Daoy (cell line): ENCODE data around the gene BICD1. TPM values are rescaled to one million over a fixed set of nuclear protein-coding genes. Genes with fewer than 3 reads are reported as not detected.

ENCODE experiments used
- DNase-seq: peaks from one replicate; pipeline ENCODE4 v3.0.0-alpha.2; 2015; ENCODE audit warnings: low read depth
- total RNA-seq: library from RNA; depleted of rRNA; stranded (reverse); fragments of >200 nt; shearing (Covaris generic); gene quantifications from 2 replicates; pipeline ENCODE4 v1.2.3, GENCODE V29; 2014

Gene BICD1
- total RNA-seq, 1 experiment from 2014 or later: 14.2 TPM

DNA sequence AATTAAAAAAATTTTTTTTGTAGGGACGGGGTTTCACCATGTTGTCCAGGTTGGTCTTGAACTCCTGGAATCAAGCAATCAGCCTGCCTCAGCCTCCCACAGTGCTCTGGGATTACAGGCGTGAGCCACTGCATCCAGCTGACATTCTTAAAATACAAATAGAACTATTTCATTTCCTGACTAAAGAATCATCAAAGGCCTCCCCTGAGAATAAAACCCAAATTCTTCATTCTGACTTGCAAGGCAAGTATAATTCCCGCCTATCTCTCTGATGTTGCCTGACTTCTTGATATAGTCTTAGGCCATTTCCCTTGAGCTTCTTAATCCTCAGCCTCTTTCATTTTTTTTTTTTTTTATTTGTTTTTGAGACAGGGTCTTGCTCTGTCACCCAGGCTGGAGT is 4.4 kb upstream of the BICD1 start:
- DNase-seq: no peak

DNA sequence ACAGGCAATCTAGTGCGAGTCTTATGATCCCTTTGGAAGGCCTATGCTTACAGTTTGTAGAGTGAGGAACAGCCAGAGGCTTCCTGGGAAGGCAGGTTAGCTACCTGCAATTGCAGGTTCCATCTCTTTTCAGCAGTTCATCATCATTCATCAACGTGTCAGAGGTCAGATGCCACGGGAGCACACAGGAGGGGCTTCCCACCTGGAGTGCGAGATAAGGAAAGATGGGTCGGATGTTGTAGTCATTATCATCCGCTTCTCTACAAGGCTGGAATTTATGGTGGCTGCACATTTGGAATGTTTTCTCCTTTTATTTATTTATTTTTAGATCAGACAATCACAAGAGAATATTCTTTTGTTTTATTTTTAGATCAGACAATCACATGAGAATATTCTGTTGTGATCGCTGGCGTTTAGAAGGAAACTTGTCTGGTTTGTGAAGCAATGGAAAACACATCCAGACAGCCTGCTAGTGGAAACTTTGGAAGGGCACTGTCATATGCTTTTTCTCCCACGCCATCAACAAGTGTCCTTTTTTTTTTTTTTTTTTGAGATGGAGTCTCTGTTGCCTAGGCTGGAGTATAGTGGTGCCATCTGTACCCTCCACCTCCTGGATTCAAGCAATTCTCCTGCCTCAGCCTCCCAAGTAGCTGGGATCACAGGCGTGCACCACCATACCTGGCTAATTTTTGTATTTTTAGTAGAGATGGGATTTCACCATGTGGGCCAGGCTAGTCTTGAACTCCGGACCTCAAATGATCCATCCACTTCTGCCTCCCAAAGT is 1.9 kb upstream of the BICD1 start:
- no peak for DNase-seq

DNA sequence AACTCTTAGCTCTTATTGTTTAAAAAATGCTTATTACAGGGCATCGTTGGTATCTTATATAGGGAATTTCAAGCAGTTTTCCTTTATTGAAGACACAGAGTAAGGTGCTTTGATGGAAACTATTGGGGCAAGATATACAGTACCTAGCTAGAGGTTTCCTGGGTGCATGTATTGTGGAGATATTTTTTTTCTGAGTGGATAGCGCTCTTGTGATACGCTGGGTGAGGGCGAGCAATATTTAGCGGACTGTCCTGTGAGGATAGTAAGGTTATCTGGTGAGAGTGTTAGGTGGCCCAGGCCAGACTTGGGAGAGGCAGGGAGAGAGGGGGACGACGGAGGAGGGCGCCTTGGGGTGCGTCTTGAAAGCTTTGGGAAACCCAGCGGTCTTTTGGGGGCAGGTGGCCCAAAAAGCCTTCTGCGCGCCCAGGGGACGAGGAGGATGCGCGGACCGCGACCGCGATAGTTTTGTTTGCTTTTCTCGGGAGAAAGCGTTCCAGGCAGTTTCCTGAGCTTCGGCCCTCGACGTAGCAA is 596 bp upstream of the BICD1 start:
- no peak for DNase-seq

DNA sequence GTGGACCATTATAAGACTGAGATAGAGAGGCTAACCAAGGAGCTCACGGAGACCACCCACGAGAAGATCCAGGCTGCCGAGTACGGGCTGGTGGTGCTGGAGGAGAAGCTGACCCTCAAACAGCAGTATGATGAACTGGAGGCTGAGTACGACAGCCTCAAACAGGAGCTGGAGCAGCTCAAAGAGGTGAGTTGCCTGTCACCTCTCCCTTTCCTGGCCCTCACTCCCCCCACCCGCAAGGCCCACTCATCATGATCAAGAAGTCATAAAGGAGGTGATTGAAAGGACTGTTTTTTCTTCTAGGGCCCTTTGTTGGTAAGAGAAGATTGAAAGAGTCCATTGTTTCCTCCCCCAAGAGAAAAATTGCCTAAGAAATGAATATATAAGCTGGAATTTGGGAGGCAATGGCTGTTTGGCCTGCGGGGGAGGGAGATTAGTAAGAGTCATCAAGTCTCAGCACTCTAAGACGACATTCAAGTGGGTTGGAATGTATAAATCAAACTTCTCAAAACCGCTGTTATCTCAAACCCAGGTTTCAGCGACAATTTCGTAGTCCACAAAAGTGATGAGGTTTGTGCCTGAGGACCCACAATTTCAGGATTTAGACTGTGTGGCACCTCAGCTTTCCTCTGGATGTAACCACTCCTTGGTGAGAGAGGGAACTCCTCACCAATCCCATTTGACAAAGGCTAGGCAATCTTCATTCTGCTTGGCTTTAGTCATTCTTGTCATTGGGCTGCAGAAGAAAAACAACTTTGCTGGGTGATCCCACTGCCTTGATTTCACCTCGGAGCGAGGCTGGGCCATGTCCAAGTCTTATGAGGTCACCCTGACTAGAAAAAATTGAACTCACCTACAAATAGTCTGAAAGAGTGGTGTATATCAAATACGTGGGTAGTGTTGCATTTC is 966 bp downstream of the BICD1 start:
- peak; percentile 74 for DNase-seq

DNA sequence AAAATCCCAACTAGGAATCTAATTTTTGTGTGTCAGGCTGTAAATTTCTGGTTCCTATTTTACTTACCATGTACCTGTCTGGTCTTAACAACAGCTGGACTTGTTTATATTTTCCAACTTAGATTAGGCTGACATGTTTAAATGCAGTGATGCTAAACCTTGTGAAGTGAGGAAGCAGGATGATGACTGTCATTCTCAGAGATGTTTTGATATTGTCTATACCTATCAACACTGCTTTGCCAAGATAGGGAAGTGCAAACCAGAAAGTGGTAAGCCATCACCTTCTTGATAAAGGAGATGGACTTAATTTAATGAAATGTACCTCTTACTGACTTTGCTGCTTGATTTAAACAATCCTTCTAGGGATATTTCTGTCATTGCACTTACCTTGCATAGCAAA is 2.1 kb downstream of the BICD1 start:
- DNase-seq: no peak

DNA sequence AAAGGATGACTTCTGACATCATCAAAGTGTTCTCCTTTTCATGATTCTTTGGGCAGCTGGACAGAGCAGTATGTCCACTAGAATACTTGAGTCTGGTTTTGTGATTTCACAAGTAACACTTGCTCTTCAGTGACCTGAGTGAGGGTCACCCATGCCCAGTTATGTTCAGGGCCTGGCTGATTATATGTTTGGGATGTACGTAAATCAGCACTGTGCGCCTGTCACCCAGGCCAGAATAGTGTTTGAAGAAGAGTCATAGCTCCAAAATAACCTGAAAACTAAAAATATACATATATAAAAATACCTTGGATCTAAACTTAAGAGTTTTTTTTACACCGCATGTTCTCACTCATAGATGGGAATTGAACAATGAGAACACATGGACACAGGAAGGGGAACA is 3.8 kb downstream of the BICD1 start:
- DNase-seq: no peak

DNA sequence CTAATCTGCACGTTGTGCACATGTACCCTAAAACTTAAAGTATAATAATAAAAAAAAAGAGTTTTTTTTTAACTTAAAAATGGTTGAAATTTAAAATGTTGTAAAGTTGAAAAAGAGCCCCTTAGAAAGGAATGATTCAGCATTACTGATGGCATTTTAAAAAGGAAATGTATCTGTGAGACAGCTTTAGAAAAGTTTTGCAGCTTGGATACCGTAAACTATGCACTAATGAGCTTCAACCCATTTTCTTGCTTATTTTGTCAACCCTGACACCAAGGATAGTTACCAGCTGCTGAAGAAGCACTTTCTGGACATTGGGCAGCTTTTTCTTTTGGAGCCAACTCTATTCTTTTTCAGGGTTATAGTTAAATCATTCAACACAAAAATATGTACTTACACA is 4.3 kb downstream of the BICD1 start:
- no peak for DNase-seq

DNA sequence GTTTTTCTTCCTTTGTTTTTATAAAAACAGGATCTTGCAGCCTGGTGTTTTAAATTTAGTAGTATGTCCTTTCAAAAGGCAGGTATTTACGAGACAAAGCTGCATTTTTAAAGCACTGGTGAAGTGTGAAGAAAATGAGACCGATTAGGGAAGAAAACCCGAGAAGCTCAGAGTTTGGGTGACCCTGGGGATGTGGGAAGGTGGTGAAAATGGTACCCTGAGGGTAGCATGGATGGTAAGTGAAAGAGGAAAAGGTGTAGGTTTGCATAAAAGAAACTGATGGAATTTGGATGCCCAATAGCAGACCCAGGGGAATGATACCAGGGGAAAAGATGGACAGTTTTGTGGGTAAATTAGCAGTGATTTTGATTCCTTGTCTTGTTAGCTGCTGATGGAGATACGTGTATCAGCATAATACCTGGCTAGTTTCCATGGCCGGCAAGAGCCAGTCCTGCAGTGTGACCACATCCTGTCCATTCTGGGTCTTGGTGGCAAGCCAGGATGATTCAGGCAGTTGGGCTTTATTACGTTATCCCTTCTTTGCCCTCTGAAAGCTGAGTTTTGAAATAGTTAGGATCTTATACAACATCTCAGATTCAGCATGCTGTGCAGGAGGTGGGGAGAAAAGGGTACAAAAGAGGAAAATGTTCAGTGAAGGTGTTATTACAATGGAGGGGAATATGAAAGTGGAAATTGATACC is 8.9 kb downstream of the BICD1 start:
- DNase-seq: peak; percentile 98

DNA sequence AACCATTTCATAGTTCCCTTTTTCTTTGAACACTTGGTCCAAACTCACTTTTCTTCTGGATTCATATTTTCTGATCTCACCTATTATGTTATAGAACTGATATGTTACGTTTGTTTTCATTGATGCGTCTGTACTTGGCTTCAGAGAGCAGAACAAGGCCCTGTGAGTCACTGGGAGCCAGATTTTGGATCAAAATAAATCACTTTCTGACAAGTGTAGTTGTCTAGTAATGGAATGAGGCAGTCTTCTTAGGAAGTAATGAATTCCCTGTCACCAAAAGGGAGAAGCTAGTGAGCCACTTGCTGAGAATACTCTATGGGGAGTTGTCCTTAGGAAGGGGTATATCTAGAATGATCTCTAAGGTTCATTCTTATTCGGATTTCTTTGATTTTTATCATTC is 10.2 kb downstream of the BICD1 start:
- DNase-seq: peak; percentile 20

DNA sequence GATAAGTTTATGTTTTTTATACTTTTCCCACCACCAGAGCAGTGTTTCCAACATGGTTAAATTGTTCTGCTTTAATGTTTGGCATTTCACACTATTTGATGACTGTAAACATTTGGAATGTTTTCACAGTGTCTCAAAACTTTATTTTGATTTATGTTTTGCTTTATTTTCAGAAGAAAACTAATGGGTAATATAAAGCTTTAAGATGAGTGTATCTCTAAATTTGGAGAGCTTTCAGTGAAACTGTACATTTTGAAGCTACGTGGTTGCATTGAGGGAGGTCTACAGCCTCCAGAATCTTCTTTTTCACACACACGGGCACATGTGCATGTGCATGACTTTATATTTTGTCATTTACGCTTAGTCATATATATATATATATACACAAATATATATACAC is 10.7 kb downstream of the BICD1 start:
- no peak for DNase-seq

DNA sequence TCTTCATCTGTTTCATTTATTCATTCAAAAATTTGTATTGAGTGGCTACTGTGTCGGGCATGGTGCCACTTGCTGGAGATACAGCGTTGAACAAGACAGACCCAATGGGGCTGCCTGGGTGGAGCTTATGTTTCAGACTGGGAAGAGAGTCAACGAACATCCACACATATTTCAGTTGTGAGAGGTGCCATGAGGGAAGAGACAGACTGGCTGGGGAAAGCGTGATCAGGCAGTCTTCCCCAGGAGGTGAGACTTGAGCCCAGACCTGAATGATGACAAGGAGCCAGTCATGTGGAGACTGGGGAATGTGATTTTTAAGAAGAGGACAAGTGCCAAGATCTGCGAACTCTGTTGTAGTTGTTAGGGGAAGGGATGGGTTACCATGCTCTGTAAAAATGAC is 12.2 kb downstream of the BICD1 start:
- no peak for DNase-seq

DNA sequence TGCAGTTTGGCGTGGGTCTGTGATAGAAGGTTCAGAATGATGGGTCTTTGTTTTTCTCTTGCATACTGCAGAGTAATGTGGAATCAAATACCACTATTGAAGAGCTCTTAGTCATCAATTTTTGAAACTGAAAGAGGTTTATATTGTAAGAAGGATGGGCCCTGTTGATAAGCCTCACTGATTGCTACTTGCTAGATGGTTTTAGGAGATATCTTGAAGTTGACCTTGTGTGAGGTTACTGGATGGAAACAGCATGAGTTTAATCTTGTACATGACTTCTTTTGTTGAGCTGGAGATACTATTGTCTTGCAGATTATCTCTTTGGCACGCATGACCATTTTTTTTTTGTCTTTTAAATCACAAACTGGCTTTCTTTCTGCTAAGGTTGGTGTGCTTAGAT is 13.8 kb downstream of the BICD1 start:
- DNase-seq: no peak

DNA sequence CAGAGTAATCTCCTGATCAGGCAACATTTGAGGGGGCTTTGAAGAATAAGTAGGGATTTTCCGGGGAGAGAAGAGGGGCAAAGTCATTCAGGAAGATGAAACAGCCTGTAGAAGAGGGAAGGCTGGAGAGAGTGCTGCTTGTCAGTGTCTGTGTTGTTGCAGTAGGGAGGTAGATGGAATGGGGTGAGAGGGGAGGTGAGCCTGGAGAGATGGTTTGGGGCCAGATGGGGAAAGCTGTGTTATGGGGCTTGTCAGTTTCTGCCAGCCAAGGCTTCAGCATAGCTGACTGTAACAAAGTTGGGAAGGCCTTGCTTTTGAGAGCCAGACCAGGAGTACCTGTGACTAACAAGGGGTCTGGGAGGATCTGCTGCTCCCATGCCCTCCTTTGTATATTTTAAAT is 18.0 kb downstream of the BICD1 start:
- DNase-seq: no peak

DNA sequence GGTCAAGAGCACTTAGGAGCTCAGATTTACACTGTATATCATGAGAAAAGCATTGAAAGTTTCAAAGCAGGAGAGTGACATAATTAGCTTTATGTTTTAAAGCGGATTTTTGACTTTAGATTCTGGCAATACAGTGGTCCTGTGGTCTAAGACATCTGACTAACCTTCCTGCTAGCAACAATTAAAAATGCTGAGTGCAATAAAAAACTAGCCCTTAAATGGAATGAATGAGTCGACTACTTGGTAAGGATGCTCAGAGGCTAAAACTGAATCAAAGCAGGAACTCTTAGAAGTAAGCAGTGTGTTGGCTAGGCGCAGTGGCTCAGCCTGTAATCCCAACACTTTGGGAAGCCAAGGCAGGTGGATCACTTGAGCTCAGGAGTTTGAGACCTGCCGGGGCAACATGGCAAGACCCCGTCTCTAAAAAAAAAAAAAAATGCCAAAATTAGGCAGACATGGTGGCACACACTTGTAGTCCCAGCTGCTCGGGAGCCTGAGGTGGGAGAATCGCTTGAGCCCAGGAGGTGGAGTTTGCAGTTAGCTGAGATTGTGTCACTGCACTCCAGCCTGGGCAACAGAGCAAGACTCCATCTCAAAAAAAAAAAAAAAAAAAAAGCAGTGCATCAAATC is 18.9 kb downstream of the BICD1 start:
- DNase-seq: no peak

DNA sequence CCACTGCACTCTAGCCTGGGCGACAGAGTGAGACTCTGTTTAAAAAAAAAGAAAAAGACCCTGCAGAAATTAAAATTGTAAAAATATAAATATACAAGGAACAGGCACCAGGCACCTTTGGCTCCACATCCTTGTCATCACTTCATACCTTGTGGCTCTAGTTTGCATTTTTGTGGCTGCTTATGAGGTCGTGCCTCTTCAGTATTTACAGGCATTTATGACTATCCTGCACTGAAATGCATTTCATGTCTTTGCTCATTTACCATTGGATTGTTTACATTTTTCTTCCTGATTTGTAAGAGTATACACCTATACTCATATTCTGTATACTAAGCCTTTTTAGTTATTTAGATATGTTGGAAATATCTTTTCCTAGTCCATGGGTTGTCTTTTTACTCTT is 20.1 kb downstream of the BICD1 start:
- DNase-seq: peak; percentile 44

DNA sequence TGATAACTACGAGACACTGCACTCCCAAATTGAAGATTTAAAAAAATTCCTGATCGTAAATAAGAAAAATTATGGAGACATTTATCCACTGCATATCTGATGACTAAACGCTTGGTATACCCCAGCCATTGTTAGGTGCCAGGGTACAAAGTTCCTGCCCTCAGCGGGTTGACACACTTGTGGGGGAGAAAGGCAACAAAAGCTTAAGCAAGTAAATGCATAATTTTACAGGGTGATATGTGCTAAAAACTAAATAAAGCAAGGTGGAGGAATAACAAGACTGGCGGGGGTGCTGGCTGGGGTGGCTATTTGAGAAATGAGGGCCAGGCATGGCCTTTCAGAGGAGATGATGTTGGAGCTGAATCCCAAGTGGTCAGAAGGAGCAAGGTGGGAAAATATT is 25.0 kb downstream of the BICD1 start:
- no peak for DNase-seq

DNA sequence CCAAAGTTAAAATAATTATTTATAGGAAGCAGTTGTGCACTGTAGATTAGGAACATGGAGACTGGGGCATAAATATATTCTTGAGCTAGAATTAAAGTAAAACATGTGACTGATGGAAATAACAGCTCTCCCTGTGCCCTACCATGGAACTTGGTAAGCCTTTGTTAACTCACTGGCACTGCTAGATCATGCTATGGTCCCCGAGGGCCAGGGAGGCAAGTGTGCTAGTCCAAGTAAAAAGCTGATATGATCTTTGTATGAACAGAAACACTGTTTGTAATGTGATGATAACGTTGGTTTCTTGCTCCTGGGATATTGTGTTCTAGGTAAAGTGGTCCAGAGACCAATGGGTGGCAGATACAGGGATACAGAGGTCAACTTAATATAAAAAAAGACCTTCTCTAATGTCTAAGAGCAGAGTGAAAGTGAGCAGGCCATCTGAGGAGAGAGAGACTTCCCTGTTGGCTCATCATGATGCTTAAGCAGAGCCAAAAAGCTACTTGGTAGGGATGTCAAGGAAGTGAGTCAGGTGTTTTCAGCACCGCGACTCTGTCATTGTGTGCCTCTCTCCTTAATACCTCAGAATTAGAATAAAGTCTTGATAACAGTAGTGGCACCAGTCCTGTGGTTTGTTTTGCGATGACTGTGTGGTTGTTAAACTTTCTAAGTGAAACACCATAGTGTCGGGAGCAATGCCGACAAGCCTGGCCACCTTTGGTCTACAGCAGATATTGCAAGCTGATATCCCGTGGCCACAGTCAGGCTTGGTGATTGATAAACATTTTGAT is 27.6 kb downstream of the BICD1 start:
- peak; percentile 72 for DNase-seq

DNA sequence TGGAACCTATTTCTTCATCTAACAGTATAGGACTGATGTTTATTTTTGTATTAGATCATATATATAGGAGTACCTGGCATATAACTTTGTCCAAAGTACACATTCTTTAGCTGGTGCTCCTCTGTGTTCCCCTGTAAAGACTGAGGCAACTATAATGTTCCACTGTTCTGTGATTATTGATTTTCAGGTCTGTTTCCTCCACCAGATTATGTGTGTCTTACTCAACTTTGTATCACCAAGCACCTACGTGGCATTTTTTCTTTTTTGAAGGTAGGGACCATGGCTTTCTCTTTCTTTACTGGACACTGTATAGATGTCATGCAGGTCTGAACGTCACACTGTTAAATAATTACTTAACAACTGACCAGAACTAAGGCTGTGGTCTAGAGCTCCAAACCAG is 29.3 kb downstream of the BICD1 start:
- DNase-seq: no peak

DNA sequence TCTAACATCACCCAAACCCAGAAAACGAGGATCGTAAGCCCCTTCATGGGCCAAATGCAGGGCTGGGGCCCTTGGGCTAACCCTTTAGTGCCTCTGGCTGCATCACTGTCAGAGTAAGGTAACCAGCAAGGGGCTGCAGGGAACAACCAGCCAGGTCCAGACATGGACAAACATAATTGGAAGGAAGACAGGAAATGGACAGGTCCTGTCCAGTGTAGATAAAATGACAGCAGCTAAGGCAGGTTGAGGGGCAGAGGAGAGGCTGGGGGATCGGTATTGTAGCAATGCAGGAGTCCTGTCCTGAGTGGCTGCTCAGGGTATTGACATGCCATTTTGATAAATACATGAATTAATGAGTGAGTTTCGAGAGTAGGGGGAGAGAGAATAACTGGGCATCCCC is 29.8 kb downstream of the BICD1 start:
- no peak for DNase-seq

DNA sequence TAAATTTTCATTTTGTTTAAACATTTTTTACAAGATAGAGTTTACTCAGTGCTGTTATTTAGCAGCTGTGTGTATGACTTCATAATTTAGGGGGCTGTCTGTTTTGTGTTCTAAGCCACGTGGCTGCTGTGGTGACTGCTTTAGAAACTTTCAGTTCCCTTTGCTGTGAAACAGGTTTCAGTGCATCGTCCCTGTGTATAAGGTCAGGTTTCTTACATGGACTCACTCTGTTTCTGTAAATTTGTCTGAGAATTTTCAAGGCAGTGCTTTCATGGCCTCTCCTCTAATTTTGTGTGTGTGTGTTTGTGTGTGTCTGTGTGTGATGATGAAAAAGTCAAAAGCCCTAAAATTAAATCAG is 32.4 kb downstream of the BICD1 start:
- peak; percentile 17 for DNase-seq

DNA sequence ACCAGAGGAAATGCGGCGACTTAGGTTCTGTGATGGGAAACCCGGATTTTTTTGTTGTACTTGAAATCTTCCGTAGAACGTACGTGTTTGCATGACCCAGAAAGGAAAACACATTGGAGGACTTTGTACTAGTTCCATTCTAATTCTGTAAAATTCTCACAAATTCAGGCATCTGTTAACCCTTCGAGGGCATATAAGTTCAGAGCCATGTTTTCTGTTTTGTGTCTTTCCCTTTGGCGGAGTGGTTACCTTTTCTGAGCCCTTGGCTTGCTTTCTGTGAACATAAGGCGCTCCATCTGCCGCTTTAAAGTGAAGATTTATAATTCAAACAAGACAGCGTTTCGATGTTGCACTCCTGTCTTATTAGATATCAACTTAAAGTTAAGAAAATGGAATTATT is 34.2 kb downstream of the BICD1 start:
- DNase-seq: no peak
